ENCODE data around the gene TCN1. TPM values are rescaled to one million over a fixed set of nuclear protein-coding genes. Genes with fewer than 3 reads are reported as not detected.
"Not testable (repeated sequence)": the region's sequence is repeated elsewhere in the genome, so short reads cannot be mapped to it uniquely, and the experiment has no call there.

The TCN1 gene
- total and polyA plus RNA-seq, 2 of the 8 experiments (the other 6 are each of a cell fraction or from before 2014, with no cell fraction given) = not detected

- H3K14ac ChIP-seq (ENCODE audit: insufficient read length); H2BK120ac ChIP-seq (replicated peaks; ENCODE audit: low read depth, low read length); H3K56ac ChIP-seq (replicated peaks; ENCODE audit: insufficient read length, low read depth, low read length); H3K23me2 ChIP-seq (ENCODE audit: low read depth, low read length); H3K4me1 ChIP-seq (replicated peaks in 1 of 4; ENCODE audit: control insufficient read depth in 3 of 4, insufficient read depth in 4 of 4, low read length in 3 of 4); H3K4ac ChIP-seq (replicated peaks; ENCODE audit: insufficient read length, low read depth, low read length); H3K9ac ChIP-seq (replicated peaks in 1 of 4; ENCODE audit: extremely low read depth in 1 of 4, low read depth in 3 of 4, low read length in 3 of 4); H3K27me3 ChIP-seq (replicated peaks in 1 of 4; ENCODE audit: control insufficient read depth in 3 of 4, extremely low read depth in 1 of 4, insufficient read depth in 3 of 4, low read length in 3 of 4); H4K5ac ChIP-seq (ENCODE audit: insufficient read length, low read depth, low read length); H3K4me3 ChIP-seq (ENCODE audit: extremely low read depth in 1 of 4, insufficient read depth in 2 of 4, low read depth in 3 of 4, low read length in 4 of 4); H2AFZ ChIP-seq (ENCODE audit: low read length); H3K27ac ChIP-seq (ENCODE audit: low read depth, low read length); H2BK15ac ChIP-seq (ENCODE audit: low read length); H3K4me2 ChIP-seq (ENCODE audit: insufficient read depth in 1 of 2, low read depth in 2 of 2, low read length in 2 of 2); H2BK12ac ChIP-seq (ENCODE audit: low read depth, low read length); H3K9me3 ChIP-seq (ENCODE audit: insufficient read depth in 2 of 2, low read depth in 1 of 2, low read length in 1 of 2); H3K36me3 ChIP-seq (ENCODE audit: control insufficient read depth in 2 of 4, insufficient read depth in 4 of 4, low read length in 3 of 4); H2BK20ac ChIP-seq (ENCODE audit: low read length); FAIRE-seq; H4K8ac ChIP-seq (ENCODE audit: extremely low read depth, insufficient read depth, low read length); H3K79me2 ChIP-seq (ENCODE audit: control insufficient read depth in 1 of 2, insufficient read depth in 2 of 2, low read length in 2 of 2); H3K18ac ChIP-seq (ENCODE audit: extremely low read depth, low read length); H2AK5ac ChIP-seq (ENCODE audit: low read depth, low read length); H3K79me1 ChIP-seq (ENCODE audit: low read depth, low read length); H4K91ac ChIP-seq (replicated peaks; ENCODE audit: insufficient read length, low read length); DNase-seq (ENCODE audit: low read depth in 1 of 2, low spot score in 2 of 2); H4K20me1 ChIP-seq (replicated peaks in 1 of 2; ENCODE audit: control insufficient read depth in 1 of 2, insufficient read depth in 2 of 2, low read length in 2 of 2); H2BK5ac ChIP-seq (ENCODE audit: low read depth, low read length); POLR2A ChIA-PET (ENCODE audit: partially characterized antibody); H3K23ac ChIP-seq (ENCODE audit: insufficient read length): not testable (repeated sequence)
- WGBS, 2 experiments (ENCODE audit: extremely low coverage in 1 of 2, insufficient coverage in 1 of 2, insufficient read length in 1 of 2, insufficient replicate concordance in 2 of 2, low coverage in 1 of 2, low lambda C conversion rate in 2 of 2, missing lambda C conversion rate in 1 of 2) = 87% methylated on average over 6 of the region's 6 CpGs; no CpG with 5 or more reads in 1 of the 2 experiments
- CTCF ChIA-PET (ENCODE audit: partially characterized antibody) = interaction anchor here (0.9 to 1.3 kb wide), 2 partner anchors 9 to 18 kb away, joined by 3 to 4 read pairs; no protein-coding TSS in a partner anchor
Measured at GRCh38 chr11:59848439-59848838, 17.8 kb downstream of the TCN1 start.

Measured in H1 (cell line).